Stimulated activated CD4-positive, alpha-beta T cell treated with anti-CD3 and anti-CD28 coated beads, Interleukin-1b, Interleukin-23, amount 100 ng/mL, for 4 hours (primary cell): ENCODE measurements around the gene ATOH8.
A peak's percentile ranks its signal among the peaks of the same experiment; 100 is the strongest.

Source experiments
- DNase-seq, 2 donors: peaks; one replicate each; pipeline ENCODE4 v3.0.0-alpha.2; 2020; ENCODE audit warnings: low read depth in 2 of 2

The ATOH8 gene

DNA sequence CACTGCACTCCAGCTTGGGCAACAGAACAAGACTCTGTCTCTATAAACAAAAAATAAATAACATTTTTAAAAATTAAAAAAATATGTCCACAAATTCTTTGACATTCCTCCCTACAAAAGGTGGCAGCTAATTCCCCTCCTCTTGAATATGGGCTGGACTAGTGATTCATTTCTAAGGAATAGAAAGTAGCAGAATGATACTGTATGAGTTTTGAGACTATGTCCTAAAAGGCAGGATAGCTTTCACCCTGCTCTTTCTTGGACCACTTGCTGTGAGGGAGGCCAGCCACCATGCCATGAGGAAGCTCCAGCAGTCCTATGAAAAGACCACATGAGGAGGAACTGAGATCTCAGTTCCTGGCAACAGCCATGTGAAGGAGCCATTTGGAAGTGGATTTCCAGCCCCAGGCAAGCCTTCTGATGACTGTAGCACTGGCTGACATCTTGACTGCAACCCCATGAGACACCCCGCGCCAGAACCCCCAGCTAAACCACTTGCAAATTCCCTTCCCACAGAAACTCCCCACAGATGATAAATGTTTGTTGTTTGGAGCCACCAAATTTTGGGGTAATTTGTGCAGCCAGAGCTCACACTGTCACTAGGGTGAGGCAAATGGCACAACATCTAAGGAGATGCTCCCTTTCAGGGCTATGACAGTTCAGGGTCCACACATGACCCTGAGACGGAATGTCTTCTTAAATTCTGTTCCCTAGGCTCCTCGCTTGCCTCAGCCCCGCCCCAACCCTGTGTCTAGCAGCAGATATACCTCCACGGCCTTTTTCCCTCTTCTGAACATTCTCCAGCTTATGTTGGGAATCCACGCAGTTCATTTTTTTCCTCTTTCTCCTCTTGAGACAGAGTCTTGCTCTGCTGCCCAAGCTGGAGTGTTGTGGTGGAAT lies 17.1 kb upstream of the ATOH8 start:
- DNase-seq: no peak

GRCh38 chr2:85737481-85737880 lies 16.3 kb upstream of the ATOH8 start:
- DNase-seq: no peak

- DNase-seq: no peak
Observed at GRCh38 chr2:85737961-85738360, 15.8 kb upstream of the ATOH8 start.

DNA sequence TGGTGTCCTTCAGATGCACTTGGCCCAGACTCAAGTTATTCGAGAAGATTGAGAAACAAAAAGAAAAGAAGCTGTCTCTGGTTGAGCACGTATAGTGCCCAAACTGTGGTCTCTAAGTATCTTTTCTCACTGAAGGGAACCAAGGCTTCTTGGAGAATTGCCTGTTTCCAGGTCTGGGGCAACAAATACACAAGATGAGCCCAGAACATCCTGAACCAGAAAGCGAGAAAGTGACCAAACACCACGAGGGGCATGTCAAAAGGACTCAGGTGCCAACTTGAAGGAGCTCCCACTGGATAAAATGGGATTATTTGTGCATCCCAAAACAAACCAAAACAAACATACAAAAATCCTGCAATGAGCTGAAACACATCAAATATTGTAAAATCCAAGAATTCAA lies 13.6 kb upstream of the ATOH8 start:
- no peak for DNase-seq

- no peak for DNase-seq
Observed at GRCh38 chr2:85741211-85741832, 12.5 kb upstream of the ATOH8 start.

DNA sequence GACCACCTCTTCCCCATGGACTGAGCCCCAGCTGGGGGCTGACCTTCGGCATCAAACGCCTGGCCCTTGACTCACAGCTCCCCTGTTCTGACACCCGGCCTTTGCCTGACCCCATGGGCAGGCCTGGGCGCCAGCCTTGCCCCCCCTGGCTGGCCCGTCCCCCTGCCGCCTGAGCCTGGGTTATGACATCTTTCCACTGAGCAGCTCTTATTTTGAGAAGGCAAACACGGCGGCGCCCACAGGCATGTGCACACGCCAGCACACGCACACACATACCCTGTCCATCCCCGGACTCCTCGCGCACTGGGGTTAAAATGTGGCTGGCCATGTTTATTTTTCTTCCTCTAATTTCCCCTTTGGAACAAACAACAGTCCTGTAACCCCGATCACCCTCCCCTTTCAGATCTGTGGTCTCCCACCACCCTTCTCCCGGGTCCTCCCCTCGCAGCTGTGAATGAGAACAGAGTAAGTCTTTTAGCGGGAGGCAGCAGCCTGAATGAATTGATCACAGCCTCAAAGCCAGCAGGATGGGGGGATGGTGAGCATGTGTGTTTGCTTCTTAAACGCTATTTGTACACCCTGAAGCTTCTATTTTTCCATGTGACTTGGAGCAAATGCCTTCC lies 11.8 kb upstream of the ATOH8 start:
- DNase-seq: no peak

GRCh38 chr2:85743304-85743978 lies 10.3 kb upstream of the ATOH8 start:
- no peak for DNase-seq

GRCh38 chr2:85744055-85744454 lies 9.7 kb upstream of the ATOH8 start:
- no peak for DNase-seq

DNA sequence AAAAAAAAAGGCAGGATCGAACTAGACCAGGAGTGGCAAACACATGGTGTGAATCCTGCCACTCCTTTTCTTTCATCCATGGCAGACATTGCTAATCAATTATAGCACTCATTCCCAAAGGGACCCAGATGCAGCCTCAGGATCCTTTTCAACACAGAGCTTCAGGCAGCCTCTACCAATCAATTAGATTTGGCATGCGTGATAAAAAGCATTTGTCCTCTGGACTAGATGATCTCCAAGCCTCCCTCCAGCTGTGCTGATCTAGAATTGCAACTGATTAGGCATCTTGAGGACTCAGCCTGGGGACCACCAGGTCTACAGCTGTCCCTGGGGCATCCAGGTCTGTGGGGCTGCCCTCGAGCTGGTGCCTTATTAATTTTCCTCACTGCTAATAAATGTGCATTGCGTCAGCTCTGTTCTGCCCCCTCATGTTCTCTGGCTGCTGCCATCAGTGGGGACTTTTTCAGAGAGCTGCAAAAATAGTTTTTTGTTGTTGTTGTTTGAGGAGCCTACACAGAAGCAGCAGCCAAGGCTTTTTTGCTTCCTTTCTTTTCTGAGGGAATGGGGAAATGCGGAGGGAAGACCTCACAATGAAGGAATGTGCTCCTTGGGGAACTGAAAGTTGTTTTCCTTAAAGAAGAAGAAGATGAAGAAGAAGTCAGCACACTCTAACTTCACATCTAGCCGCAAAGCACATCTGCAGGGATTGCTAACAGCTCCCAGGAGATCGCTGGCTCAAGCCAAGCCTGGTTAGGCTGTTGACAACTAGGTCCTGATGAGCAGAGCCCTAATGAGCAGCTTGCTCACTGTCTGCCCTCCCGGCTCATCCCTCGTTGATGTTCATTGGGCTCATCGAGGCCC lies 8.8 kb upstream of the ATOH8 start:
- no peak for DNase-seq

DNA sequence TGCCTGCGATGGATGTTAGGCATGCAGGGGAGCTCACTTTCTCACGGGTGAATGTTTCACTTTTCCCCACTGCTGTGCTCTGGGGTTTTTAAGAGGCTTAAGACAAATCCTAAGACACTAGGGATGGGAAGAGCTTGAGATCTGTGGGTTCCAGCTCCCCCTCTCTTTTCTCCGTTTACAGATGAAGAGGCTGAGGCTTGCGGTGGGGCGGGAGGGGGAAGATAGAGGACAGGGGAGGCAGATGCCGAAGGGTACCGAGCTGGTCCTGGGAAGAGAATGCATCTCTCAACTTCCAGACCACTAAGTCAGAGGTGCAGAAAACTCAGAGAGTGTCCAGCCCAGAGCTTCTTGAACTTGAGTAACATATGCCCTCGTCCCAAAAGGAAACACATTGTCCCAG lies 8.2 kb upstream of the ATOH8 start:
- DNase-seq: no peak

DNA sequence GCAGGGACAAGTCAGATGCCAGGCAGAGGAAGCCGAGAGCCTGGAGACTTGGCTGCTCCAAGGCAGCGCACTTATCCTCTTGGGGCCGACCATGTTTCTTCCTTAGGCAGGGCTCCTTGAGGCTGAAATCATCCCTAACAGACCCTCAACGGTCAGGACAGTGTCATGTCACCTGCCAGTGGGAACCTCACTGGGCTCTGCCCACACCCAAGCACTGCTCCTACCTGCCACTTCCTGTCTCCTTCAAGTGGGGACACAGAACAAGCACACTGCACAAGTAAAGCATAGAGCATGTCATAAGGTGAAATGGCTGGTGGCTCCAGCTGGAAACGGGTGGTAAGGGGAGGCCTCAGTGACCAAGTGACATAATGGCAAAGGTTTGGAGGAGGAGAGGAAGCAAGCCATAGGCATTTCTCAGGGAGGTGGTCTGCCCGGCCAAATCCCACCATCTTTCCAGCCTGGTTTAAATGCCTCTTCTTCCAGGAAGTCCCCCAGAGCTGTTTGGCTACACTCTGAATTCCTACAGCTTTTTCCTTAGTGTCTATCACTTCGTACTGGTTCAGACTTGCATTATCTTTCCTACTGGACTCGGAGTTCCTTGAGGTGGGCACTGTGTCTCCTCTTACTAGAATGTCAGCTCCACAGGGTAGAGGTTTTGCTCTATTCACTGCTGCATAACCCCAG lies 7.3 kb upstream of the ATOH8 start:
- DNase-seq: no peak

- no peak for DNase-seq
Observed at GRCh38 chr2:85747441-85747840, 6.3 kb upstream of the ATOH8 start.

GRCh38 chr2:85748039-85748734 lies 5.6 kb upstream of the ATOH8 start:
- no peak for DNase-seq

DNA sequence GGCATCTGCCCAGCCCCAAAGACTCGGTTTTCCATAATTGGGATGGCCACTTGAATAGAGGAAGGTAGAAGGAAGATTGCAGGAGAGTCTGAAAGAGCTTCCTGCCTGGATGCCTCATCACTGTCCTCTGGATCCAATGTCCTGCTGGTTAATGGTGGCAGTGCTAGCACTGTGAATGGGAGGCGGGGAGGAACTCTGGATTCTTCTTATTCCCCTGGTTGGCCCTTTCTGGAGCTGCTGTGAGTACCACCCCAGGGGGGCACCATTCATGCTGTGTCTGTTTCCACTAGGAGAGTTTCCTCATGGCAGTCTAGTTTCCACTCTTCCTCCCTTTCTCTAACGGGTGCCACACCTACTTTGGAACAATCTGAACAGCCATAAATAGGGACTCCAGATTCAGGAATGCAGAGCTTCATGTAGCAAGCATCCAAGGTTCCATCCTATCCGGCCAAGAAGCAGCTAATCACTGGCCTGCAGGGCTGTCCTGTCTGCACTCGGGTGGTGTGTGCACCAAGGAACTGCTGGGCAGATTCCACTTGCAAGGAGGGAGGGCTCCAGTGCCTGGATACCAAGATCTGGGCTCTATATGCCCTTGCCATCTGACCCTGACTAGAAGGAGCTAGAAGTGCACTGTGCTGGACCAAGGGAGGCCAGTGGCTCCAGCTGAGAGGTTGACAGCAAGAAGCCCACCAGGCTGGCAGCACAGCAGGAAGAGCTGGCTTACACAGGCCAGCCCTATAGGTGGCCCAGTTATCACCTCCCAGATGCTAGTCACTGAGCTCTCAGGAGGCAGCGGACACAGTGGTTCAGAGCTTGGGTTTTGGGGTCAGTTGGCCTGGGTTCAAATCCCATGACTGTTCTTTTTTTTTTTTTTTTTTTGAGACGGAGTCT lies 4.6 kb upstream of the ATOH8 start:
- no peak for DNase-seq

GRCh38 chr2:85750587-85751575 lies 2.9 kb upstream of the ATOH8 start:
- peak; percentile 28 to 39 for DNase-seq

- no peak for DNase-seq
Observed at GRCh38 chr2:85751627-85752026, 2.2 kb upstream of the ATOH8 start.

DNA sequence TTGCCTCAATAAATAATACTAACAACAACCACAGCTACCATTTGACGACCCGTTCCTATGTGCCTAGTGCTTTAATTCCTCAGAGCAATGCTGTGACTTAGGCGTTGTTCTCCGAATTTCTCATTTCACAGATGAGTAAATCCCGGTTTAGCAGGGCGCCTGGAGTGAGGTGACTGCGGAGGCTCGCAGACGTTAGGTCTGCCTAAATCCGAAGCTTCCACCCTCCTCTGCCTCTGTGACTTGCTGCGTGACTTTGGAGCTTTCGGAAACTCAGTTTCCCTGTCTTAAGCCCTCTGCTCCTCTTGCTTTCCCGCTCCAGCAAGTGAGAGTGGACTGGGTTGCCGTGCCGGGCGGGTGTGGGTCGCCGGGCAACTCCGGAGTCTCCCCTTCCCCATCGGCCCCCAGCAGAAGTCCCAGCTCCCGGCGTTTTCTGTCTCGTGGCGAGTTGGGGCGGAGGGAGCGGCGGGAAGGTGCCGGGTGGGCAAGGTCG lies 711 bp upstream of the ATOH8 start:
- DNase-seq: no peak
